Left lung (tissue), 10 donors: ENCODE data around the gene SNORC. TPM values are rescaled to one million over a fixed set of nuclear protein-coding genes. Genes with fewer than 3 reads are reported as not detected.

Experiments used
- ATAC-seq: fragments of 200-7000 bp; cut with Tn5 transposase; one replicate; pipeline ENCODE4 v1.9.1; 2020; ENCODE audit warnings: moderate library complexity
- DNase-seq, 4 donors: peaks; one replicate each; pipeline ENCODE4 v3.0.0-alpha.2; 2013 to 2020
- H3K27ac ChIP-seq, 2 donors: fragments of 200-600 bp; sonication (generic) in 1 of 2; one replicate each; pipeline versions ENCODE4 v1.5.0 to v1.8.0; 2020 to 2021
- H3K27me3 ChIP-seq, 2 donors: fragments of 200-600 bp; sonication (generic) in 1 of 2; one replicate each; pipeline versions ENCODE4 v1.5.0 to v1.8.0; 2020 to 2021
- H3K36me3 ChIP-seq, 2 donors: fragments of 200-600 bp; sonication (generic) in 1 of 2; one replicate each; pipeline versions ENCODE4 v1.5.0 to v1.8.0; 2020 to 2021
- H3K4me1 ChIP-seq, 2 donors: fragments of 200-600 bp; one replicate each; pipeline ENCODE4 v1.8.0; 2021
- H3K4me3 ChIP-seq, 2 donors: fragments of 200-600 bp; sonication (generic) in 1 of 2; one replicate each; pipeline versions ENCODE4 v1.5.0 to v1.8.0; 2020 to 2021; ENCODE audit warnings: mild to moderate bottlenecking in 1 of 2
- H3K9me3 ChIP-seq, 2 donors: fragments of 200-600 bp; sonication (generic) in 1 of 2; one replicate each; pipeline versions ENCODE4 v1.5.0 to v1.8.0; 2020 to 2021
- CTCF ChIP-seq, 2 donors: fragments of 200-600 bp; sonication (generic) in 1 of 2; IDR thresholded peaks; one replicate each; pipeline versions ENCODE4 v1.5.0 to v1.8.0; 2021; ENCODE audit warnings: antibody characterized with exemption in 2 of 2
- intact Hi-C, 2 donors: fragments of 100-400 bp; cut with DNase I; formaldehyde crosslinking; loops; one replicate each; pipeline versions ENCODE4 v1.11.2 to v1.14.2; 2022
- polyA plus RNA-seq, 6 donors: library from polyadenylated mRNA; unstranded; fragments of 120-200 nt; gene quantifications; one replicate each; pipeline ENCODE4 v1.2.1, GENCODE V29; 2013; ENCODE audit not compliant: insufficient read length in 6 of 6
- total RNA-seq, 2 donors: library from RNA; stranded (reverse); fragmentation: NEBNext Ultra II Directional; extraction: Animal tissue kit (Norgen Biotek cat#: 25700); gene quantifications; one replicate each; pipeline ENCODE4 v1.2.1, GENCODE V29; 2021
- donor health status: DM: no; HTN: yes; CAD: no.
- donor health status: DM: no; HTN: no; CAD: no.

Gene SNORC
- total and polyA plus RNA-seq, 8 donors: 0.53 to 3.6 (median 1.7) TPM

GRCh38 chr2:232888839-232889529 is 18.9 kb downstream of the SNORC start:
- peaks cover 0 to 73% of the 10 kb centered on the region in 2 donors for H3K27me3 ChIP-seq
- intact Hi-C loops: no loop called here
- ATAC-seq: no peak
- H3K27ac ChIP-seq: no peak overlapping the region
- no peaks in the 10 kb centered on the region for H3K9me3 ChIP-seq
- no peak for TF ChIP-seq CTCF (IDR thresholded peaks at IDR 0.05)
- H3K36me3 ChIP-seq: no peaks in the 10 kb centered on the region
- H3K4me3 ChIP-seq: no peak overlapping the region
- peak in 2 of 4 donors; percentile 22 to 52 for DNase-seq
- H3K4me1 ChIP-seq: no peaks in the 10 kb centered on the region

GRCh38 chr2:232889876-232890401 is 19.9 kb downstream of the SNORC start:
- Histone ChIP-seq H3K27me3 (peaks cover 0 to 66% of the 10 kb centered on the region in 2 donors), H3K4me3 (no peak overlapping the region), H3K4me1 (no peaks in the 10 kb centered on the region), H3K36me3 (no peaks in the 10 kb centered on the region), H3K9me3 (no peaks in the 10 kb centered on the region), H3K27ac (no peak overlapping the region)
- ATAC-seq (no peak), DNase-seq (peak in 1 of 4 donors; percentile 35)
- intact Hi-C loops: no loop called here
- TF ChIP-seq CTCF (IDR thresholded peaks at IDR 0.05): no peak

GRCh38 chr2:232890536-232890895 is 20.5 kb downstream of the SNORC start:
- TF ChIP-seq CTCF (IDR thresholded peaks at IDR 0.05): no peak
- peak in 1 of 4 donors; percentile 55 for DNase-seq

GRCh38 chr2:232890896-232891601 is 21.0 kb downstream of the SNORC start:
- peak in 3 of 4 donors; percentile 23 to 79 (median 70) for DNase-seq
- no peak overlapping the region for H3K27ac ChIP-seq
- no peak for TF ChIP-seq CTCF (IDR thresholded peaks at IDR 0.05)
- intact Hi-C loops: no loop called here
- peaks cover 0 to 57% of the 10 kb centered on the region in 2 donors for H3K27me3 ChIP-seq
- H3K9me3 ChIP-seq: no peaks in the 10 kb centered on the region
- no peak overlapping the region for H3K4me3 ChIP-seq
- H3K36me3 ChIP-seq: no peaks in the 10 kb centered on the region
- H3K4me1 ChIP-seq: no peaks in the 10 kb centered on the region
- ATAC-seq: peak; percentile 91

More at GRCh38 chr2:232890536-232890895, 20.5 kb downstream of the SNORC start:
- Histone ChIP-seq H3K4me1 (no peaks in the 10 kb centered on the region), H3K4me3 (no peak overlapping the region), H3K36me3 (no peaks in the 10 kb centered on the region), H3K27ac (no peak overlapping the region), H3K9me3 (no peaks in the 10 kb centered on the region), H3K27me3 (peaks cover 0 to 60% of the 10 kb centered on the region in 2 donors)
- intact Hi-C loops: no loop called here
- ATAC-seq: no peak

- no peaks in the 10 kb centered on the region for H3K4me1 ChIP-seq
- intact Hi-C loops: no loop called here
- H3K4me3 ChIP-seq: no peak overlapping the region
- H3K27me3 ChIP-seq: peaks cover 0 to 54% of the 10 kb centered on the region in 2 donors
- no peak overlapping the region for H3K27ac ChIP-seq
- H3K36me3 ChIP-seq: no peaks in the 10 kb centered on the region
- no peaks in the 10 kb centered on the region for H3K9me3 ChIP-seq
- no peak for TF ChIP-seq CTCF (IDR thresholded peaks at IDR 0.05)
- no peak for ATAC-seq
- peak in 2 of 4 donors; percentile 25 for DNase-seq
Observed at GRCh38 chr2:232891621-232892071, 21.6 kb downstream of the SNORC start.
